Measurements from ENCODE around the gene PHOX2A.

The PHOX2A gene

DNA sequence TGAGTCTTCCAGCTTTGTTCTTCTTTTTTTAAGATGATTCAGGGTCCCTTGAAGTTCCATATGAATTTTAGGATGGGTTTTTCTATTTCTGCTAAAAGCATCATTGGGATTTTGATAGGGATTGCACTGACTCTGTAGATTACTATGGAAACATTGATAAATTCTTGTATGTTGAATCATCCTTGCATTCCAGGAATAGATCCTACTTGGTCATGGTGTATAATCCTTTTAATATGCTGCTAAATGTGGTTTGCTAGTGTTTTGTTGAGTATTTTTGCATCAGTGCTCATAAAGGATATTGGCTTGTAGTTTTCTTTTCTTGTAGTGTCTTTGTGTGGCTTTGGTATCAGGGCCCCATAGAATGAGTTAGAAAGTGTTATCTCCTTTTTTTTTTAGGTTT is 34.9 kb upstream of the PHOX2A start:
- Histone ChIP-seq H2AK5ac (ENCODE audit: low read length, severe bottlenecking) (no peak overlapping the region), H3K14ac (ENCODE audit: low read length in 2 of 2) (no peak overlapping the region), H3K27ac (ENCODE audit: low read length, poor library complexity, severe bottlenecking) (no peak overlapping the region), H2BK5ac (ENCODE audit: low read depth, low read length, poor library complexity, severe bottlenecking) (no peak overlapping the region), H3K18ac (ENCODE audit: low read depth in 1 of 2, low read length in 2 of 2) (no peak overlapping the region), H3K4me1 (ENCODE audit: control insufficient read depth, insufficient read depth, low read depth, low read length) (no peaks in the 10 kb centered on the region), H3K36me3 (ENCODE audit: control insufficient read depth in 1 of 2, insufficient read depth in 2 of 2, low read depth in 1 of 2, low read length in 2 of 2) (no peaks in the 10 kb centered on the region), H3K4me2 (ENCODE audit: low read length, poor library complexity, severe bottlenecking) (no peak overlapping the region), H3K4me3 (ENCODE audit: insufficient read depth in 1 of 2, low read depth in 1 of 2, low read length in 2 of 2) (no peak overlapping the region), H2AFZ (ENCODE audit: low read depth, low read length) (no peak overlapping the region), H3K9me3 (ENCODE audit: control insufficient read depth, low read length) (no peaks in the 10 kb centered on the region), H3K27me3 (ENCODE audit: control insufficient read depth in 1 of 2, insufficient read depth in 1 of 2, low read length in 2 of 2) (peaks cover 3 to 10% of the 10 kb centered on the region in 2 experiments), H4K8ac (ENCODE audit: low read length) (no peak overlapping the region), H2BK120ac (ENCODE audit: low read depth, low read length) (no peak overlapping the region), H3K79me1 (replicated peaks; ENCODE audit: low read length, poor library complexity, severe bottlenecking) (no peaks in the 10 kb centered on the region), H3K9ac (ENCODE audit: low read length) (peak overlapping the region; percentile 58), H3K4ac (ENCODE audit: low read depth in 1 of 2, low read length in 2 of 2) (no peak overlapping the region), H2BK15ac (ENCODE audit: low read depth, poor library complexity, severe bottlenecking) (no peak overlapping the region), H4K91ac (ENCODE audit: low read length) (no peak overlapping the region), H2BK12ac (ENCODE audit: low read length in 2 of 2) (no peak overlapping the region), H3K23ac (ENCODE audit: low read length in 2 of 2) (no peak overlapping the region)
- DNase-seq, result peak; percentile 27

DNA sequence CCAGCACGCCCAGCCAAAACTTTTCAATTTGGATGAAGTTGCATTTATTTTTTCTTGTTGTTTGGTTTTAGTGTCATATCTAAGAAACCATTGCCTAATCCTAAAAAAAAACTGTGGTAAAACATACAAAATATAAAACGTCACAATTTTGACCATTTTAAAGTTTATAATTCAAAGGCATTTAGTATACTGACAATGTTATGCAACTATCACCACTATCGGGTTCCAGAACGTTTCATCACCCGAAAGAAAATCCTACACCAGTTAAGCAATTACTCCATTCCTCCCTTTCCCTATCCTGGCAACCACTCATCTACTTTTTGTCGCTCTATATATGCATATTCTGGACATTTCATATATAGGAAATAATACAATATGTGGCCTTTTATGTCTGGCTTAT is 30.5 kb upstream of the PHOX2A start:
- Histone ChIP-seq H3K27ac (ENCODE audit: low read length, poor library complexity, severe bottlenecking) (no peak overlapping the region), H2AK5ac (ENCODE audit: low read length, severe bottlenecking) (no peak overlapping the region), H3K4me2 (ENCODE audit: low read length, poor library complexity, severe bottlenecking) (no peak overlapping the region), H3K9ac (ENCODE audit: low read length) (no peak overlapping the region), H3K4me3 (ENCODE audit: insufficient read depth in 1 of 2, low read depth in 1 of 2, low read length in 2 of 2) (no peak overlapping the region), H2BK12ac (ENCODE audit: low read length in 2 of 2) (no peak overlapping the region), H2BK15ac (ENCODE audit: low read depth, poor library complexity, severe bottlenecking) (no peak overlapping the region), H3K18ac (ENCODE audit: low read depth in 1 of 2, low read length in 2 of 2) (no peak overlapping the region), H2BK120ac (ENCODE audit: low read depth, low read length) (no peak overlapping the region), H3K23ac (ENCODE audit: low read length in 2 of 2) (no peak overlapping the region), H3K4ac (ENCODE audit: low read depth in 1 of 2, low read length in 2 of 2) (no peak overlapping the region), H3K27me3 (ENCODE audit: control insufficient read depth in 1 of 2, insufficient read depth in 1 of 2, low read length in 2 of 2) (peaks cover 0 to 5% of the 10 kb centered on the region in 2 experiments), H4K91ac (ENCODE audit: low read length) (no peak overlapping the region), H3K14ac (ENCODE audit: low read length in 2 of 2) (no peak overlapping the region), H3K4me1 (ENCODE audit: control insufficient read depth, insufficient read depth, low read depth, low read length) (no peaks in the 10 kb centered on the region), H2BK5ac (ENCODE audit: low read depth, low read length, poor library complexity, severe bottlenecking) (no peak overlapping the region), H2AFZ (ENCODE audit: low read depth, low read length) (no peak overlapping the region), H3K36me3 (ENCODE audit: control insufficient read depth in 1 of 2, insufficient read depth in 2 of 2, low read depth in 1 of 2, low read length in 2 of 2) (no peaks in the 10 kb centered on the region), H3K9me3 (ENCODE audit: control insufficient read depth, low read length) (no peaks in the 10 kb centered on the region), H3K79me1 (replicated peaks; ENCODE audit: low read length, poor library complexity, severe bottlenecking) (no peaks in the 10 kb centered on the region), H4K8ac (ENCODE audit: low read length) (no peak overlapping the region)
- WGBS, result 88% methylated on average over 4 of the region's 6 CpGs
- no peak for DNase-seq

DNA sequence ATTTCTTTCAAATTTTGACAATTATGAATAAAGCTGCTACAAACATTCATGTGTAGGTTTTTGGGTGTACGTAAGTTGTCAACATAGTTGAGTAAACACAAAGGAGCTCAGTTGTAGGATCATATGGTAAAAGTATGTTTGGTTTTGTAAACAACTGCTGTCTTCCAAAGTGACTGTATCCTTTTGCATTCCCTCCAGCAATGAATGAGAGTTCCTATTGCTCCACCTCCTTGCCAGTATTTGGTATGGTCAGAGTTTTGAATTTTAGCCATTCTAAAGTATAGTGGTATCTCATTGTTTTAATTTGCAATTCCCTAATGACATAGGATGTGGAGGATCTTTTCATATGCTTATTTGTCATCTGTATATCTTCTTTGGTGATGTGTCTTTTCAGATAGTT is 28.0 kb upstream of the PHOX2A start:
- H2BK120ac ChIP-seq (ENCODE audit: low read depth, low read length), result no peak overlapping the region
- H2BK15ac ChIP-seq (ENCODE audit: low read depth, poor library complexity, severe bottlenecking), result no peak overlapping the region
- H3K9me3 ChIP-seq (ENCODE audit: control insufficient read depth, low read length), result no peaks in the 10 kb centered on the region
- no peak overlapping the region for H4K8ac ChIP-seq (ENCODE audit: low read length)
- DNase-seq, result peak; percentile 11
- H3K23ac ChIP-seq (ENCODE audit: low read length in 2 of 2), result no peak overlapping the region
- no peak overlapping the region for H2AFZ ChIP-seq (ENCODE audit: low read depth, low read length)
- no peak overlapping the region for H3K27ac ChIP-seq (ENCODE audit: low read length, poor library complexity, severe bottlenecking)
- no peak overlapping the region for H4K91ac ChIP-seq (ENCODE audit: low read length)
- H2AK5ac ChIP-seq (ENCODE audit: low read length, severe bottlenecking), result no peak overlapping the region
- no peaks in the 10 kb centered on the region for H3K4me1 ChIP-seq (ENCODE audit: control insufficient read depth, insufficient read depth, low read depth, low read length)
- H3K9ac ChIP-seq (ENCODE audit: low read length), result no peak overlapping the region
- H2BK5ac ChIP-seq (ENCODE audit: low read depth, low read length, poor library complexity, severe bottlenecking), result no peak overlapping the region
- no peak overlapping the region for H3K18ac ChIP-seq (ENCODE audit: low read depth in 1 of 2, low read length in 2 of 2)
- H3K4me3 ChIP-seq (ENCODE audit: insufficient read depth in 1 of 2, low read depth in 1 of 2, low read length in 2 of 2), result no peak overlapping the region
- no peak overlapping the region for H3K4me2 ChIP-seq (ENCODE audit: low read length, poor library complexity, severe bottlenecking)
- no peaks in the 10 kb centered on the region for H3K79me1 ChIP-seq (replicated peaks; ENCODE audit: low read length, poor library complexity, severe bottlenecking)
- no peak overlapping the region for H3K4ac ChIP-seq (ENCODE audit: low read depth in 1 of 2, low read length in 2 of 2)
- WGBS, result 47% methylated on average over 1 of the region's 1 CpG
- no peaks in the 10 kb centered on the region for H3K36me3 ChIP-seq (ENCODE audit: control insufficient read depth in 1 of 2, insufficient read depth in 2 of 2, low read depth in 1 of 2, low read length in 2 of 2)
- no peak overlapping the region for H2BK12ac ChIP-seq (ENCODE audit: low read length in 2 of 2)
- H3K27me3 ChIP-seq (ENCODE audit: control insufficient read depth in 1 of 2, insufficient read depth in 1 of 2, low read length in 2 of 2), result peaks cover 3 to 5% of the 10 kb centered on the region in 2 experiments
- no peak overlapping the region for H3K14ac ChIP-seq (ENCODE audit: low read length in 2 of 2)

DNA sequence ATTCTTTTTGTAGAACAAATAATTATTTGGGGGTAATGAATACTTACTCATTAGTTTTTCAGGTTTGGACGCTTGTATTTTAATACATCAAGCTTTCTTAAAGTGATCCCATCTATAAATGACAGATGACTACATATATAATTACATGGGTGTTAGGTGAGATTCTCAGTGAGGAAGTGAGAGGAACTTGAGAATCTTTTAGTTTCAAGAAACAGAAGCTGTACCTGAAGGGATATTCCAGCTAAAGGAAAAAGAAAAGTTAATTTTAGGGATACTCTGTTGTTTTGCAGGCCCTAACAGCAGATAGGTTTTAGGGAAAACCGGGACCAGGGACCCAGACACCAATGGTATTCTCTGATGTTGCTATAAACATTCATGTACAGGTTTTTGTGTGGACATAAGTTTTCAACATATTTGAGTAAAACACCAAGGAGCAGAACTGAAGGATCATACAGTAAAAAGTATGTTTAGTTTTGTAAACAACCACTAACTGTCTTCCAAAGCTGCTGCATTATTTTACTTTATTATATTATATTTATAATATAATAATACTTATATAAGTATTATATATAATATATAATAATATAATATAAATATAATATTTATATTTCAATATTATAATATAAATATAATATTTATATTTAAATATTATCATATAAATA is 24.1 kb upstream of the PHOX2A start:
- H3K23ac ChIP-seq (ENCODE audit: low read length in 2 of 2), result no peak overlapping the region
- H3K4me3 ChIP-seq (ENCODE audit: insufficient read depth in 1 of 2, low read depth in 1 of 2, low read length in 2 of 2), result no peak overlapping the region
- H3K9ac ChIP-seq (ENCODE audit: low read length), result no peak overlapping the region
- no peak overlapping the region for H3K27ac ChIP-seq (ENCODE audit: low read length, poor library complexity, severe bottlenecking)
- H2BK12ac ChIP-seq (ENCODE audit: low read length in 2 of 2), result no peak overlapping the region
- WGBS, result 67% methylated on average over 1 of the region's 2 CpGs
- H2AK5ac ChIP-seq (ENCODE audit: low read length, severe bottlenecking), result no peak overlapping the region
- no peak overlapping the region for H2BK5ac ChIP-seq (ENCODE audit: low read depth, low read length, poor library complexity, severe bottlenecking)
- no peak overlapping the region for H3K18ac ChIP-seq (ENCODE audit: low read depth in 1 of 2, low read length in 2 of 2)
- no peak overlapping the region for H3K4ac ChIP-seq (ENCODE audit: low read depth in 1 of 2, low read length in 2 of 2)
- H3K36me3 ChIP-seq (ENCODE audit: control insufficient read depth in 1 of 2, insufficient read depth in 2 of 2, low read depth in 1 of 2, low read length in 2 of 2), result no peaks in the 10 kb centered on the region
- no peak overlapping the region for H3K14ac ChIP-seq (ENCODE audit: low read length in 2 of 2)
- H3K79me1 ChIP-seq (replicated peaks; ENCODE audit: low read length, poor library complexity, severe bottlenecking), result no peaks in the 10 kb centered on the region
- DNase-seq, result no peak
- H3K4me2 ChIP-seq (ENCODE audit: low read length, poor library complexity, severe bottlenecking), result no peak overlapping the region
- H3K27me3 ChIP-seq (ENCODE audit: control insufficient read depth in 1 of 2, insufficient read depth in 1 of 2, low read length in 2 of 2), result peaks cover 3 to 5% of the 10 kb centered on the region in 2 experiments
- no peak overlapping the region for H4K91ac ChIP-seq (ENCODE audit: low read length)
- H2AFZ ChIP-seq (ENCODE audit: low read depth, low read length), result no peak overlapping the region
- H2BK15ac ChIP-seq (ENCODE audit: low read depth, poor library complexity, severe bottlenecking), result no peak overlapping the region
- no peaks in the 10 kb centered on the region for H3K9me3 ChIP-seq (ENCODE audit: control insufficient read depth, low read length)
- H3K4me1 ChIP-seq (ENCODE audit: control insufficient read depth, insufficient read depth, low read depth, low read length), result no peaks in the 10 kb centered on the region
- no peak overlapping the region for H4K8ac ChIP-seq (ENCODE audit: low read length)
- H2BK120ac ChIP-seq (ENCODE audit: low read depth, low read length), result no peak overlapping the region
